Body of pancreas (tissue), 4 donors: ENCODE measurements around the gene FNDC5. TPM values are rescaled to one million over a fixed set of nuclear protein-coding genes. Genes with fewer than 3 reads are reported as not detected.

Source experiments
- ATAC-seq: fragments of 150-250 bp; one replicate; pipeline ENCODE4 v1.9.1; 2016
- DNase-seq, 4 donors: peaks; one replicate each; pipeline ENCODE4 v3.0.0-alpha.2; 2019
- H3K27ac ChIP-seq, 4 donors: fragments of 200-600 bp; sonication (generic); 1 replicate in 3 of 4; 2 replicates in 1 of 4; pipeline versions ENCODE4 v1.5.1 to v1.6.1; 2016 to 2019; ENCODE audit warnings: mild to moderate bottlenecking in 1 of 4, mixed read lengths in 1 of 4, moderate library complexity in 1 of 4
- H3K27me3 ChIP-seq, 2 donors: fragments of 200-600 bp; sonication (generic); one replicate each; pipeline ENCODE4 v1.6.0; 2016; ENCODE audit warnings: mild to moderate bottlenecking in 1 of 2
- H3K36me3 ChIP-seq, 2 donors: fragments of 200-600 bp; sonication (generic); replicated peaks in 1 of 2; 2 replicates each; pipeline ENCODE4 v1.5.1; 2016; ENCODE audit warnings: low read depth in 2 of 2; ENCODE audit not compliant: insufficient read depth in 1 of 2
- H3K4me1 ChIP-seq: fragments of 200-600 bp; sonication (generic); one replicate; pipeline ENCODE4 v1.6.0; 2016
- H3K4me3 ChIP-seq, 2 donors: fragments of 200-600 bp; sonication (generic); 1 replicate in 1 of 2; 2 replicates in 1 of 2; pipeline ENCODE4 v1.5.1; 2016 to 2019
- H3K9me3 ChIP-seq, 3 donors: fragments of 200-600 bp; sonication (generic); 1 replicate in 2 of 3; 2 replicates in 1 of 3; pipeline ENCODE4 v1.5.1; 2016
- POLR2A ChIP-seq, 3 donors: fragments of 450-650 bp; IDR thresholded peaks; one replicate each; pipeline ENCODE4 v1.6.1; 2016; ENCODE audit warnings: antibody characterized with exemption in 3 of 3, mild to moderate bottlenecking in 2 of 3
- WGBS, 2 donors: methylation state at CpG; one replicate each; pipeline ENCODE4 v1.1.5; 2017; 5-methylcytosine and 5-hydroxymethylcytosine counted together
- intact Hi-C: fragments of 100-400 bp; cut with DNase I; formaldehyde crosslinking; loops from one replicate; pipeline ENCODE4 v1.15.1; 2023
- total RNA-seq, 2 donors: library from RNA; depleted of rRNA; stranded (reverse); fragments of >200 nt; gene quantifications; one replicate each; pipeline ENCODE4 v1.1.0, GENCODE V29; 2016
- TF ChIP-seq, protein P1 (sequence below), 7 experiments: fragments of 450-650 bp in 4 of 7; fragments of 200-600 bp in 3 of 7; sonication (generic) in 3 of 7; IDR thresholded peaks; one replicate each; pipeline ENCODE4 v1.5.1; 2016 to 2019; ENCODE audit warnings: antibody characterized with exemption in 7 of 7

The FNDC5 gene
- total RNA-seq, 2 donors from 2014 or later: not detected

DNA sequence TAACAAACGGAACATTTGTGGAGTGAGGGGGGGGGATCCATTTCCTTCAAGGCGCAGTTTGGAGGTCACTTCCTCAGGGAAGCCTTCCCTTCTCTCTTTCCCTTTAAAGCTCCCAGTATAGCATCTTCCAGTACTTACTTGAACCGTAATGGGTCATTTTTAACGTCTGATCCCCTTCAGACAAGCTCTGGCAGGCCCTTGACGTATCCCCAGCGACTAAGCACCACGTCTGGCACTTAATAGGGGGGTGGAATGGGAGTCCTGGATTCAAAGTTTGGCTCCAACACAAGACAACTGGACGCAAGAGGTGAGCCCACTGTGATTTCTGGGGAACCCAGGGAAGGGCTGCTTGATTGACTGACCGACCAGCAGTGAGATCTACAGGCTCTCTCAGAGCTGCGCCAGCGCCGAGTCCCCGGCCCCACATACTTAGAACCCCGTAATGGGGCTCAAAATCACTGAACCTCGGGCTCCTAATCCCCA is 54.0 kb downstream of the FNDC5 start:
- Histone ChIP-seq H3K9me3 (no peaks in the 10 kb centered on the region), H3K4me3 (peak overlapping the region; percentile 78 to 98), H3K4me1 (peaks cover 57% of the 10 kb centered on the region), H3K36me3 (no peaks in the 10 kb centered on the region), H3K27me3 (no peaks in the 10 kb centered on the region), H3K27ac (peak overlapping the region; percentile 91 to 96 (median 92))
- intact Hi-C loops: no loop called here
- TF ChIP-seq POLR2A (IDR thresholded peaks at IDR 0.05): no peak
- TF ChIP-seq, protein P1, sequence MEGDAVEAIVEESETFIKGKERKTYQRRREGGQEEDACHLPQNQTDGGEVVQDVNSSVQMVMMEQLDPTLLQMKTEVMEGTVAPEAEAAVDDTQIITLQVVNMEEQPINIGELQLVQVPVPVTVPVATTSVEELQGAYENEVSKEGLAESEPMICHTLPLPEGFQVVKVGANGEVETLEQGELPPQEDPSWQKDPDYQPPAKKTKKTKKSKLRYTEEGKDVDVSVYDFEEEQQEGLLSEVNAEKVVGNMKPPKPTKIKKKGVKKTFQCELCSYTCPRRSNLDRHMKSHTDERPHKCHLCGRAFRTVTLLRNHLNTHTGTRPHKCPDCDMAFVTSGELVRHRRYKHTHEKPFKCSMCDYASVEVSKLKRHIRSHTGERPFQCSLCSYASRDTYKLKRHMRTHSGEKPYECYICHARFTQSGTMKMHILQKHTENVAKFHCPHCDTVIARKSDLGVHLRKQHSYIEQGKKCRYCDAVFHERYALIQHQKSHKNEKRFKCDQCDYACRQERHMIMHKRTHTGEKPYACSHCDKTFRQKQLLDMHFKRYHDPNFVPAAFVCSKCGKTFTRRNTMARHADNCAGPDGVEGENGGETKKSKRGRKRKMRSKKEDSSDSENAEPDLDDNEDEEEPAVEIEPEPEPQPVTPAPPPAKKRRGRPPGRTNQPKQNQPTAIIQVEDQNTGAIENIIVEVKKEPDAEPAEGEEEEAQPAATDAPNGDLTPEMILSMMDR (IDR thresholded peaks at IDR 0.05): no peak
- DNase-seq (peak in 2 of 4 donors; percentile 3 to 15), ATAC-seq (peak; percentile 3)
- 0% methylated on average over 14 to 15 of the region's 15 CpGs for whole genome bisulfite sequencing, 2 donors

DNA sequence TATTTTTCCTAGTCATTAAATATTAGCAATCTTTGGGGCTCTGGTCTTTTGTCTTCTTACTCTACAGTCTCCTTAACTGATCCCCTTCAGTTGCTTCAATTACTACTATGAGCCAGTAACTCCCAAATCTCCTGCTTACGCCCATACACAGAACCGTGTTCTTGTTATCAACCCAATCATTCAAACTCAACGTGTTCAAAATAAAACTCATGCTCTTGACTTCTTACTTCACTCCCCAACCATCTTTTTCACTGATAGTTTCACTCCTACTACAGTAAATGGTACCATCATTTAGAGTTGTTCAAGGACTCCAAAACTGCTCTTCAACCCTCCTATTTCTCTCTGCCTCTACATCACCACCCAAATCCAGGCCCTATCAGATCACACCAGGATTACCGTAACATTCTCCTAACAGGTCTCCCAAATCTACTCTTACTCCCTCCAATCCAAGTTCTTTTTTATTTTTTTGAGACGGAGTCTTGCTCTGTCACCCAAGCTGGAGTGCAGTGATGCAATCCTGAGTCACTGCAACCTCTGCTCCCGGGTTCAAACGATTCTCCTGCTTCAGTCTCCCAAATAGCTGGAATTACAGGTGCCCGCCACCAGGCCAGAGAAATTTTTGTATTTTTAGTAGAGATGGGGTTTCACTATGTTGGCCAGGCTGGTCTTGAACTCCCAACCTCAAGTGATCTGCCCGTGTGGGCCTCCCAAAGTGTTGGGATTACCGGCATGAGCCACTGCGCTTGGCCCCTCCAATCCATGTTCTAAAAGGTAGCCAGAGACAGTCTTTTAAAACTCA is 56.6 kb downstream of the FNDC5 start:
- intact Hi-C loops: no loop called here
- DNase-seq: peak in 1 of 4 donors; percentile 27
- no peak overlapping the region for H3K4me3 ChIP-seq

More for the DNA sequence above, 56.6 kb downstream of the FNDC5 start:
- 59 to 61% methylated on average over 11 of the region's 11 CpGs for WGBS, 2 donors
- peaks cover 71% of the 10 kb centered on the region for H3K4me1 ChIP-seq
- ATAC-seq: no peak
- no peaks in the 10 kb centered on the region for H3K9me3 ChIP-seq
- TF ChIP-seq POLR2A (IDR thresholded peaks at IDR 0.05): no peak
- TF ChIP-seq, protein P1 (IDR thresholded peaks at IDR 0.05): no peak
- H3K36me3 ChIP-seq: peaks cover 0 to 5% of the 10 kb centered on the region in 2 donors
- H3K27ac ChIP-seq: peak overlapping the region in 2 of 4 donors; percentile 26 to 33
- no peaks in the 10 kb centered on the region for H3K27me3 ChIP-seq

Other genes with a start within 250 kb of the FNDC5 start
- 10 to 100 TPM; 12.5 to 22.7 TPM for gene ZBTB8OS, start 220.4 kb downstream of the FNDC5 start, total RNA-seq
- gene RBBP4, start 219.7 kb downstream of the FNDC5 start, total RNA-seq: 10 to 100 TPM; 40.2 to 63.8 TPM
- gene SYNC, start 168.1 kb downstream of the FNDC5 start, total RNA-seq: 1 to 10 TPM; 2.3 to 4.9 TPM
- 10 to 100 TPM; 40.2 to 76.8 TPM for gene YARS1, start 53.6 kb downstream of the FNDC5 start, total RNA-seq
- gene S100PBP, start 53.3 kb downstream of the FNDC5 start, total RNA-seq: 10 to 100 TPM; 15.6 to 27.0 TPM
- not detected for gene HPCA, start 15.6 kb upstream of the FNDC5 start, total RNA-seq
- gene TMEM54, start 30.5 kb upstream of the FNDC5 start, total RNA-seq: 10 to 100 TPM; 40.2 to 41.2 TPM
- gene RNF19B, start 93.9 kb upstream of the FNDC5 start, total RNA-seq: 10 to 100 TPM in 1 of 2 donors, 1 to 10 TPM in 1; 7.5 to 19.8 TPM
- gene AK2, start 166.0 kb upstream of the FNDC5 start, total RNA-seq: 100 to 1,000 TPM in 1 of 2 donors, 10 to 100 TPM in 1; 76.8 to 533 TPM
- 1 to 10 TPM; 1.0 to 1.6 TPM for gene AZIN2, start 210.2 kb upstream of the FNDC5 start, total RNA-seq